Measurements from ENCODE around the gene MRPL27. TPM values are rescaled to one million over a fixed set of nuclear protein-coding genes. Genes with fewer than 3 reads are reported as not detected.

MRPL27 gene
- polyA plus RNA-seq, 1 donor from 2014 or later = 118 TPM

GRCh38 chr17:50371526-50371925 lies 1.5 kb downstream of the MRPL27 start:
- H3K9me2 ChIP-seq (ENCODE audit: insufficient read depth, low read length) = no peaks in the 10 kb centered on the region
- H4K20me1 ChIP-seq (ENCODE audit: insufficient read depth) = no peaks in the 10 kb centered on the region
- no peaks in the 10 kb centered on the region for H3F3A ChIP-seq (ENCODE audit: insufficient read depth, low read length, poor library complexity, severe bottlenecking)
- H3K4me3 ChIP-seq (ENCODE audit: low read length) = peak overlapping the region; percentile 76
- H3K36me3 ChIP-seq (ENCODE audit: insufficient read depth, low read length) = no peaks in the 10 kb centered on the region
- no peak overlapping the region for H2AFZ ChIP-seq (ENCODE audit: low read depth, low read length)
- TF ChIP-seq SMC3 (conservative IDR thresholded peaks at IDR 0.05; ENCODE audit: poor library complexity) = no peak
- no peak for TF ChIP-seq EP300 (conservative IDR thresholded peaks at IDR 0.05; ENCODE audit: poor library complexity, severe bottlenecking)
- no peak for TF ChIP-seq MXI1 (conservative IDR thresholded peaks at IDR 0.05; ENCODE audit: poor library complexity, severe bottlenecking)
- TF ChIP-seq, protein P1, sequence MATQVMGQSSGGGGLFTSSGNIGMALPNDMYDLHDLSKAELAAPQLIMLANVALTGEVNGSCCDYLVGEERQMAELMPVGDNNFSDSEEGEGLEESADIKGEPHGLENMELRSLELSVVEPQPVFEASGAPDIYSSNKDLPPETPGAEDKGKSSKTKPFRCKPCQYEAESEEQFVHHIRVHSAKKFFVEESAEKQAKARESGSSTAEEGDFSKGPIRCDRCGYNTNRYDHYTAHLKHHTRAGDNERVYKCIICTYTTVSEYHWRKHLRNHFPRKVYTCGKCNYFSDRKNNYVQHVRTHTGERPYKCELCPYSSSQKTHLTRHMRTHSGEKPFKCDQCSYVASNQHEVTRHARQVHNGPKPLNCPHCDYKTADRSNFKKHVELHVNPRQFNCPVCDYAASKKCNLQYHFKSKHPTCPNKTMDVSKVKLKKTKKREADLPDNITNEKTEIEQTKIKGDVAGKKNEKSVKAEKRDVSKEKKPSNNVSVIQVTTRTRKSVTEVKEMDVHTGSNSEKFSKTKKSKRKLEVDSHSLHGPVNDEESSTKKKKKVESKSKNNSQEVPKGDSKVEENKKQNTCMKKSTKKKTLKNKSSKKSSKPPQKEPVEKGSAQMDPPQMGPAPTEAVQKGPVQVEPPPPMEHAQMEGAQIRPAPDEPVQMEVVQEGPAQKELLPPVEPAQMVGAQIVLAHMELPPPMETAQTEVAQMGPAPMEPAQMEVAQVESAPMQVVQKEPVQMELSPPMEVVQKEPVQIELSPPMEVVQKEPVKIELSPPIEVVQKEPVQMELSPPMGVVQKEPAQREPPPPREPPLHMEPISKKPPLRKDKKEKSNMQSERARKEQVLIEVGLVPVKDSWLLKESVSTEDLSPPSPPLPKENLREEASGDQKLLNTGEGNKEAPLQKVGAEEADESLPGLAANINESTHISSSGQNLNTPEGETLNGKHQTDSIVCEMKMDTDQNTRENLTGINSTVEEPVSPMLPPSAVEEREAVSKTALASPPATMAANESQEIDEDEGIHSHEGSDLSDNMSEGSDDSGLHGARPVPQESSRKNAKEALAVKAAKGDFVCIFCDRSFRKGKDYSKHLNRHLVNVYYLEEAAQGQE (IDR thresholded peaks at IDR 0.05; ENCODE audit: borderline replicate concordance) = no peak
- TF ChIP-seq RAD21 (conservative IDR thresholded peaks at IDR 0.05) = no peak
- TF ChIP-seq CTCF (IDR thresholded peaks at IDR 0.05; ENCODE audit: poor library complexity, severe bottlenecking) = no peak
- TF ChIP-seq EZH2 (IDR thresholded peaks at IDR 0.05; ENCODE audit: borderline replicate concordance, insufficient read depth, low read length, poor library complexity, severe bottlenecking) = no peak
- no peak for TF ChIP-seq TAF1 (IDR thresholded peaks at IDR 0.05; ENCODE audit: low read depth)
- TF ChIP-seq POLR2AphosphoS5 (IDR thresholded peaks at IDR 0.05) = no peak
- peak overlapping the region; percentile 73 for H3K4me2 ChIP-seq (ENCODE audit: low read length)
- H3K79me2 ChIP-seq (replicated peaks; ENCODE audit: insufficient read depth, low read length) = peaks cover 17% of the 10 kb centered on the region
- H3K9me3 ChIP-seq (ENCODE audit: low read length) = no peaks in the 10 kb centered on the region
- no peak overlapping the region for H3K27ac ChIP-seq (ENCODE audit: low read length)
- no peak overlapping the region for H3K9ac ChIP-seq (ENCODE audit: low read length)
- no peaks in the 10 kb centered on the region for H3K27me3 ChIP-seq (ENCODE audit: insufficient read depth, low read depth, low read length)

GRCh38 chr17:50370052-50370451 lies 2.9 kb downstream of the MRPL27 start:
- TF ChIP-seq CTCF (IDR thresholded peaks at IDR 0.05; ENCODE audit: poor library complexity, severe bottlenecking) (no peak), MXI1 (conservative IDR thresholded peaks at IDR 0.05; ENCODE audit: poor library complexity, severe bottlenecking) (no peak), SMC3 (conservative IDR thresholded peaks at IDR 0.05; ENCODE audit: poor library complexity) (no peak), POLR2AphosphoS5 (IDR thresholded peaks at IDR 0.05) (no peak), EP300 (conservative IDR thresholded peaks at IDR 0.05; ENCODE audit: poor library complexity, severe bottlenecking) (no peak), TAF1 (IDR thresholded peaks at IDR 0.05; ENCODE audit: low read depth) (no peak), EZH2 (IDR thresholded peaks at IDR 0.05; ENCODE audit: borderline replicate concordance, insufficient read depth, low read length, poor library complexity, severe bottlenecking) (no peak), RAD21 (conservative IDR thresholded peaks at IDR 0.05) (no peak)
- TF ChIP-seq, protein P1 (IDR thresholded peaks at IDR 0.05; ENCODE audit: borderline replicate concordance) = no peak
- no peak overlapping the region for H3K9ac ChIP-seq (ENCODE audit: low read length)
- H3K36me3 ChIP-seq (ENCODE audit: insufficient read depth, low read length) = no peaks in the 10 kb centered on the region

More at GRCh38 chr17:50370052-50370451, 2.9 kb downstream of the MRPL27 start:
- Histone ChIP-seq H3K79me2 (replicated peaks; ENCODE audit: insufficient read depth, low read length) (peaks cover 17% of the 10 kb centered on the region), H3K9me2 (ENCODE audit: insufficient read depth, low read length) (no peaks in the 10 kb centered on the region), H3K4me2 (ENCODE audit: low read length) (no peak overlapping the region), H3K27me3 (ENCODE audit: insufficient read depth, low read depth, low read length) (no peaks in the 10 kb centered on the region), H3F3A (ENCODE audit: insufficient read depth, low read length, poor library complexity, severe bottlenecking) (no peaks in the 10 kb centered on the region), H3K9me3 (ENCODE audit: low read length) (no peaks in the 10 kb centered on the region), H4K20me1 (ENCODE audit: insufficient read depth) (no peaks in the 10 kb centered on the region), H3K4me3 (ENCODE audit: low read length) (no peak overlapping the region), H2AFZ (ENCODE audit: low read depth, low read length) (no peak overlapping the region), H3K27ac (ENCODE audit: low read length) (no peak overlapping the region)
